DMS114 treated with DMSO at 0.1 percent for 48 hours (cell line): Measurements from ENCODE around the gene RAB33B.
"Not testable (repeated sequence)": the region's sequence is repeated elsewhere in the genome, so short reads cannot be mapped to it uniquely, and the experiment has no call there.

Source experiments
- DNase-seq: peaks from one replicate; lab custom pipeline; 2025; ENCODE audit not compliant: unreplicated experiment; lab: John Stamatoyannopoulos, UW

RAB33B gene

GRCh38 chr4:139461022-139461628 is 7.2 kb downstream of the RAB33B start:
- no peak for DNase-seq

- DNase-seq, result not testable (repeated sequence)
These were observed 10.6 kb downstream of the RAB33B start for GRCh38 chr4:139464512-139464911.

- DNase-seq, result no peak
These were observed 12.0 kb downstream of the RAB33B start for GRCh38 chr4:139465922-139466321.

GRCh38 chr4:139468756-139469155 is 14.8 kb downstream of the RAB33B start:
- not testable (repeated sequence) for DNase-seq

- no peak for DNase-seq
These were observed 15.3 kb downstream of the RAB33B start for GRCh38 chr4:139469216-139469615.

- no peak for DNase-seq
These were observed 15.9 kb downstream of the RAB33B start for GRCh38 chr4:139469869-139470268.

- DNase-seq, result no peak
These were observed 16.4 kb downstream of the RAB33B start for GRCh38 chr4:139470295-139470694.

- no peak for DNase-seq
These were observed 17.2 kb downstream of the RAB33B start for GRCh38 chr4:139470997-139471665.

- no peak for DNase-seq
These were observed 18.9 kb downstream of the RAB33B start for GRCh38 chr4:139472852-139473251.

- DNase-seq, result no peak
These were observed 22.4 kb downstream of the RAB33B start for GRCh38 chr4:139476363-139476762.

- DNase-seq, result no peak
These were observed 27.5 kb downstream of the RAB33B start for GRCh38 chr4:139481465-139481864.

- DNase-seq, result no peak
These were observed 29.1 kb downstream of the RAB33B start for GRCh38 chr4:139483000-139483399.

- no peak for DNase-seq
These were observed 30.9 kb downstream of the RAB33B start for GRCh38 chr4:139484783-139485311.

GRCh38 chr4:139488442-139488841 is 34.5 kb downstream of the RAB33B start:
- no peak for DNase-seq

GRCh38 chr4:139489638-139490037 is 35.7 kb downstream of the RAB33B start:
- DNase-seq, result no peak

- DNase-seq, result no peak
These were observed 38.5 kb downstream of the RAB33B start for GRCh38 chr4:139492429-139492828.

- DNase-seq, result no peak
These were observed 39.3 kb downstream of the RAB33B start for GRCh38 chr4:139493176-139493575.

- no peak for DNase-seq
These were observed 45.3 kb downstream of the RAB33B start for GRCh38 chr4:139499186-139499585.

GRCh38 chr4:139501117-139501516 is 47.2 kb downstream of the RAB33B start:
- no peak for DNase-seq

GRCh38 chr4:139501527-139501926 is 47.6 kb downstream of the RAB33B start:
- DNase-seq, result no peak

GRCh38 chr4:139501927-139502899 is 48.3 kb downstream of the RAB33B start:
- no peak for DNase-seq
